Neural progenitor cell (in vitro differentiated cells): Measurements from ENCODE around the gene GSDMA. TPM values are rescaled to one million over a fixed set of nuclear protein-coding genes. Genes with fewer than 3 reads are reported as not detected.
A peak's percentile ranks its signal among the peaks of the same experiment; 100 is the strongest.

Source experiments
- DNase-seq: peaks from one replicate; pipeline ENCODE4 v3.0.0-alpha.2; 2016; ENCODE audit warnings: low spot score
- H2AFZ ChIP-seq: fragments of 200-600 bp; sonication (generic); replicated peaks from 2 replicates; pipeline ENCODE4 v1.6.1; 2016; ENCODE audit warnings: antibody characterized with exemption
- H3F3A ChIP-seq: fragments of 200-600 bp; sonication (generic); 2 replicates; pipeline ENCODE4 v1.6.1; 2016; ENCODE audit warnings: antibody characterized with exemption, low read depth
- H3K27ac ChIP-seq: fragments of 200-600 bp; sonication (generic); 2 replicates; pipeline ENCODE4 v1.5.1; 2016; ENCODE audit warnings: mild to moderate bottlenecking
- H3K27me3 ChIP-seq: fragments of 200-600 bp; sonication (generic); 2 replicates; pipeline ENCODE4 v1.6.1; 2016; ENCODE audit warnings: mild to moderate bottlenecking, moderate library complexity
- H3K36me3 ChIP-seq: fragments of 200-600 bp; sonication (generic); 2 replicates; pipeline ENCODE4 v1.5.1; 2016
- H3K4me1 ChIP-seq: fragments of 200-600 bp; sonication (generic); 2 replicates; pipeline ENCODE4 v1.6.1; 2016; ENCODE audit warnings: mixed run types
- H3K4me2 ChIP-seq: fragments of 200-600 bp; sonication (generic); 2 replicates; pipeline ENCODE4 v1.6.1; 2016
- H3K4me3 ChIP-seq: fragments of 200-600 bp; sonication (generic); 2 replicates; pipeline ENCODE4 v1.5.1; 2016
- H3K79me2 ChIP-seq: fragments of 200-600 bp; sonication (generic); 2 replicates; pipeline ENCODE4 v1.6.1; 2016; ENCODE audit warnings: low read depth
- H3K9ac ChIP-seq: fragments of 200-600 bp; sonication (generic); 2 replicates; pipeline ENCODE4 v1.6.1; 2016
- H3K9me3 ChIP-seq: fragments of 200-600 bp; sonication (generic); 2 replicates; pipeline ENCODE4 v1.5.1; 2016; ENCODE audit warnings: low read depth
- H4K20me1 ChIP-seq: fragments of 200-600 bp; sonication (generic); 2 replicates; pipeline ENCODE4 v1.6.1; 2016; ENCODE audit warnings: low read depth
- H3K27ac Mint-ChIP-seq: 3 replicates; pipeline ENCODE4 v1.8.0; 2021; ENCODE audit warnings: mixed read lengths
- H3K27me3 Mint-ChIP-seq: 2 replicates; pipeline ENCODE4 v1.8.0; 2022; ENCODE audit warnings: low read depth, mild to moderate bottlenecking, inconsistent platforms, moderate library complexity, mixed read lengths; ENCODE audit not compliant: insufficient read depth
- H3K36me3 Mint-ChIP-seq: 3 replicates; pipeline ENCODE4 v1.8.0; 2021; ENCODE audit warnings: mixed read lengths
- H3K4me1 Mint-ChIP-seq: 3 replicates; pipeline ENCODE4 v1.8.0; 2021; ENCODE audit warnings: mixed read lengths
- H3K4me3 Mint-ChIP-seq: 3 replicates; pipeline ENCODE4 v1.8.0; 2021; ENCODE audit warnings: mild to moderate bottlenecking, moderate library complexity, mixed read lengths
- H3K9me3 Mint-ChIP-seq: 3 replicates; pipeline ENCODE4 v1.8.0; 2020; ENCODE audit warnings: mixed read lengths
- EZH2 ChIP-seq: fragments of 200-600 bp; sonication (generic); IDR thresholded peaks from 2 replicates; pipeline ENCODE4 v1.6.1; 2017; ENCODE audit warnings: antibody characterized with exemption, mild to moderate bottlenecking, moderate library complexity
- EZH2phosphoT487 ChIP-seq: fragments of 200-600 bp; sonication (generic); IDR thresholded peaks from 2 replicates; pipeline ENCODE4 v1.6.1; 2017; ENCODE audit warnings: antibody characterized with exemption
- total RNA-seq: library from RNA; depleted of rRNA; stranded (reverse); fragments of >200 nt; gene quantifications from 2 replicates; pipeline ENCODE4 v1.2.3, GENCODE V29; 2015; ENCODE audit warnings: low replicate concordance
- TF ChIP-seq, protein P1 (sequence below): fragments of 200-600 bp; sonication (generic); IDR thresholded peaks from 2 replicates; pipeline ENCODE4 v1.5.1; 2017; ENCODE audit warnings: antibody characterized with exemption, mild to moderate bottlenecking

Gene GSDMA
- total RNA-seq, 1 donor from 2014 or later: not detected

DNA sequence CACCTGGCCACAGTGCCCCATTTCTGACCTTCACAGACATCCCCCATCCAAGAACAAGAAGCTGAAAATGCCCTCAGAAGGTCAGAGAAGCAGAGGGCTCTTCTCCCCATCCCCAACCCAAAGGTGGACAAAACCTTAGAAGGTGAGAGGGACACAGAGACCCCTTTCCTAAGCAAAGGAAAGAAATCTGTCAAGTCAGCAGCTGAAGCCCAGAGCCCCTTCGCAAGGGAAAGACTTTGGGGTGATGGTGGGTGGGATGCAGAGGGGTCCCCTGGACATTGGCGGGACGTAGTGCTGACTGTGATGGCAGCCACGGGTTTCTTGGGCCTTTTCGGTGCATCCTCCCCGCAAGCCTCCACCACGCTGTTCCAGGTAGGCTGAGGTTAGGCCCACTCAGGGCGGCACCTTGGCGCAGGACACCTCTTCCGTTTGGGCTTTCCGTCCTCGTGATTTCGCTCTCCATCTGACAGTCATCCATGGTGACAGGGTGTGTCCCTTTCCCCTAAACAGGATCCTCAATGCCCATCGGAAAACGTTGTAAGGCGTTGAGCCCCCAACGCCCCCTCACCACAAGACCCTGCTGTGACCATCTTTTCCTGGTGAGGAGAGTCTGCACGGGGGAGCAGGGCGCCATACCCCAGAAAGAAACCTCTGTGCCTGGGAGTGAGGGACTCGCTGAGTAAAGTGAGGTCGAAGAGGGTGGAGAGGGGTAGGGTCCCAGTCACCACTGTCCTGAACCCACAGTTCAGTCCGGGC is 10.7 kb upstream of the GSDMA start:
- Histone ChIP-seq H3K36me3 (no peaks in the 10 kb centered on the region), H3F3A (peaks cover 4% of the 10 kb centered on the region), H3K4me2 (peak overlapping the region; percentile 81), H3K4me1 (no peaks in the 10 kb centered on the region), H4K20me1 (no peaks in the 10 kb centered on the region), H3K9ac (no peak overlapping the region), H3K9me3 (no peaks in the 10 kb centered on the region), H3K79me2 (no peaks in the 10 kb centered on the region), H2AFZ (peak overlapping the region; percentile 78), H3K27me3 (peaks cover 16% of the 10 kb centered on the region), H3K27ac (no peak overlapping the region), H3K4me3 (peak overlapping the region; percentile 50)
- TF ChIP-seq, protein P1, sequence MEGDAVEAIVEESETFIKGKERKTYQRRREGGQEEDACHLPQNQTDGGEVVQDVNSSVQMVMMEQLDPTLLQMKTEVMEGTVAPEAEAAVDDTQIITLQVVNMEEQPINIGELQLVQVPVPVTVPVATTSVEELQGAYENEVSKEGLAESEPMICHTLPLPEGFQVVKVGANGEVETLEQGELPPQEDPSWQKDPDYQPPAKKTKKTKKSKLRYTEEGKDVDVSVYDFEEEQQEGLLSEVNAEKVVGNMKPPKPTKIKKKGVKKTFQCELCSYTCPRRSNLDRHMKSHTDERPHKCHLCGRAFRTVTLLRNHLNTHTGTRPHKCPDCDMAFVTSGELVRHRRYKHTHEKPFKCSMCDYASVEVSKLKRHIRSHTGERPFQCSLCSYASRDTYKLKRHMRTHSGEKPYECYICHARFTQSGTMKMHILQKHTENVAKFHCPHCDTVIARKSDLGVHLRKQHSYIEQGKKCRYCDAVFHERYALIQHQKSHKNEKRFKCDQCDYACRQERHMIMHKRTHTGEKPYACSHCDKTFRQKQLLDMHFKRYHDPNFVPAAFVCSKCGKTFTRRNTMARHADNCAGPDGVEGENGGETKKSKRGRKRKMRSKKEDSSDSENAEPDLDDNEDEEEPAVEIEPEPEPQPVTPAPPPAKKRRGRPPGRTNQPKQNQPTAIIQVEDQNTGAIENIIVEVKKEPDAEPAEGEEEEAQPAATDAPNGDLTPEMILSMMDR: no peak
- TF ChIP-seq EZH2phosphoT487 (no peak), EZH2 (no peak)
- no peak for DNase-seq
- Mint-ChIP-seq H3K4me3 (peak overlapping the region; percentile 80), H3K27ac (no peak overlapping the region), H3K4me1 (peaks cover 19% of the 10 kb centered on the region), H3K27me3 (peaks cover 3% of the 10 kb centered on the region), H3K36me3 (no peaks in the 10 kb centered on the region), H3K9me3 (no peaks in the 10 kb centered on the region)

DNA sequence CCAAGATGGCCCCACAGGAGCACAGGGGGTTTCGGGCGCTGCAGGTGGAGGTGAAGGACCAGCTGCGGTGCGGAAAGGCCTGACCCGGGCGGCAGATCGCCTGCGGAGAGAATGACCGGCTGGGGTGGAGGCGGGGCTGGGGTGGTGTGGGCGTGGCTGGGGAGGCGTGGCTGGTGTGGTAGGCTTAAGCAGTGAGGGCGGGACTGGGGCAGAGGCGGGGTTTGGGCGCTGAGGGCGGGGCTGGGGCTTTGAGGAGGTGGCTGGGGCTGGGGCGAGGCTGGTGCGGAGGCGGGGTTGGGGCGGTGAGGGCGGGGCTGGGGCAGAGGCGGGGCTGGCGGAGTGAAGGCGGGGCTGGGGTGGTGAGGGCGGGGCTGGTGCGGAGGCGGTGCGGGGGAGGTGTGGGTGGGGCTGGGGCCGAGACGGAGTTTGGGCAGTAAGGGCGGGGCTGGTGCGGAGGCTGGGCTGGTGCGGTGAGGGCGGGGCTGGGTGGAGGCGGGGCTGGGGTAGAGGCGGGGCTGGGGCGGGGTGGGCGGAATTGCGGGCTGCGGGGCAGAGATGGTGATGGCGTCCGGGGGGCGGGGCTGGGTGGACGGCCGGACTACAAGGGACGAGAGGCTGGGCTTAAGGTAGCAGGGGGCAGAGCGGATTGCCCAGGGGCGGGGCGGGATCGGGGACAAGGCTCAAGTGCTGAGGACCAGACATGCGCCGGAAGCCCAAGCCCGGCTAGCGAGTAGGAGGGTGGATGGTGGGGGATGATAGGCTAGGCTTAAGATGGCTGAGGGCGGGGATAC is 9.9 kb upstream of the GSDMA start:
- TF ChIP-seq, protein P1: no peak
- TF ChIP-seq EZH2 (no peak), EZH2phosphoT487 (no peak)
- Histone ChIP-seq H3K36me3 (no peaks in the 10 kb centered on the region), H3K4me1 (no peaks in the 10 kb centered on the region), H3F3A (peaks cover 4% of the 10 kb centered on the region), H2AFZ (peak overlapping the region; percentile 78), H3K27me3 (peaks cover 16% of the 10 kb centered on the region), H3K79me2 (no peaks in the 10 kb centered on the region), H4K20me1 (no peaks in the 10 kb centered on the region), H3K4me3 (peak overlapping the region; percentile 50), H3K9me3 (no peaks in the 10 kb centered on the region), H3K27ac (no peak overlapping the region), H3K4me2 (peak overlapping the region; percentile 81), H3K9ac (no peak overlapping the region)
- H3K36me3 Mint-ChIP-seq: no peaks in the 10 kb centered on the region
- peak overlapping the region; percentile 81 for H3K4me3 Mint-ChIP-seq
- peak overlapping the region; percentile 60 for H3K27ac Mint-ChIP-seq
- H3K4me1 Mint-ChIP-seq: peaks cover 13% of the 10 kb centered on the region
- H3K9me3 Mint-ChIP-seq: no peaks in the 10 kb centered on the region
- H3K27me3 Mint-ChIP-seq: no peaks in the 10 kb centered on the region
- DNase-seq: peak; percentile 99

DNA sequence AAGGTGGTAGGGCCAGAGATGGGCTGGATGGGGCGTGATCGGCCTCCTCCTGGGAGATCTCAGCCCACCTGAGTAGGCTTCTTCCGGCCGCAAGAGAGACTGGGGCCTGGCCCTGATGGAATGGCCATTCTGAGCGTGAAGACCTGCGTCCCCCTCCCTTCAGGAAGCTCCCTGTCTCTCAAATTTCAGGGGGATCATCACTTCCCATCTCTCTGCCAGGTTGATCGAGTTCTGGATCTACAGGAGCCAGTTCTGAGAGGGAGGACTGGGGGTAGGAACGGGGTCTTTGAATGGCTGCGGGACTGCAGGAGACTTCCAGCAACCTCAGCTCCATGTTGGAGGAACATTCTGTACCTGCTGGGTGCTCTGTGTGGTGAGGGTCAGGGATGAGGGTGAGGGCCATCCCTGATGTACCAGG is 9.3 kb upstream of the GSDMA start:
- H3K27ac ChIP-seq: no peak overlapping the region
- no peaks in the 10 kb centered on the region for H3K36me3 ChIP-seq
- TF ChIP-seq EZH2phosphoT487 (no peak), EZH2 (no peak)
- TF ChIP-seq, protein P1: no peak
- H3K4me1 Mint-ChIP-seq: peaks cover 12% of the 10 kb centered on the region
- H3K9me3 ChIP-seq: no peaks in the 10 kb centered on the region
- no peaks in the 10 kb centered on the region for H3K79me2 ChIP-seq
- H3K36me3 Mint-ChIP-seq: no peaks in the 10 kb centered on the region
- DNase-seq: no peak
- H3K9ac ChIP-seq: no peak overlapping the region
- H3K4me3 ChIP-seq: peak overlapping the region; percentile 42
- H3F3A ChIP-seq: peaks cover 4% of the 10 kb centered on the region
- H4K20me1 ChIP-seq: no peaks in the 10 kb centered on the region
- peak overlapping the region; percentile 69 for H3K4me2 ChIP-seq
- peaks cover 16% of the 10 kb centered on the region for H3K27me3 ChIP-seq
- H3K4me3 Mint-ChIP-seq: peak overlapping the region; percentile 81
- no peaks in the 10 kb centered on the region for H3K9me3 Mint-ChIP-seq
- H3K4me1 ChIP-seq: no peaks in the 10 kb centered on the region
- peak overlapping the region; percentile 60 for H3K27ac Mint-ChIP-seq
- peak overlapping the region; percentile 4 for H2AFZ ChIP-seq
- no peaks in the 10 kb centered on the region for H3K27me3 Mint-ChIP-seq
